Measurements from ENCODE around the gene VAV1. TPM values are rescaled to one million over a fixed set of nuclear protein-coding genes. Genes with fewer than 3 reads are reported as not detected.
"Not testable (repeated sequence)": the region's sequence is repeated elsewhere in the genome, so short reads cannot be mapped to it uniquely, and the experiment has no call there.

Gene VAV1
- total and polyA plus RNA-seq, 2 of the 8 experiments (the other 6 are each of a cell fraction or from before 2014, with no cell fraction given): 0.21 to 0.22 TPM

GRCh38 chr19:6745965-6746364 is 26.5 kb upstream of the VAV1 start (continued):
- TF ChIP-seq SAP30 (IDR thresholded peaks at IDR 0.05; ENCODE audit: insufficient read depth, insufficient replicate concordance, low read length): no peak
- no peak for TF ChIP-seq RFX5 (IDR thresholded peaks at IDR 0.05; ENCODE audit: borderline replicate concordance, low read depth, low read length)
- TF ChIP-seq BCL11A (IDR thresholded peaks at IDR 0.05; ENCODE audit: low read depth in 2 of 2, low read length in 2 of 2): no peak
- no peak for TF ChIP-seq BACH1 (IDR thresholded peaks at IDR 0.05; ENCODE audit: low read length)
- TF ChIP-seq SIN3A (conservative IDR thresholded peaks at IDR 0.05 in 1 of 2, IDR thresholded peaks at IDR 0.05 in 1 of 2; ENCODE audit: low read depth in 1 of 2, low read length in 2 of 2): no peak
- no peak for TF ChIP-seq CHD1 (IDR thresholded peaks at IDR 0.05; ENCODE audit: low read depth, low read length)

DNA sequence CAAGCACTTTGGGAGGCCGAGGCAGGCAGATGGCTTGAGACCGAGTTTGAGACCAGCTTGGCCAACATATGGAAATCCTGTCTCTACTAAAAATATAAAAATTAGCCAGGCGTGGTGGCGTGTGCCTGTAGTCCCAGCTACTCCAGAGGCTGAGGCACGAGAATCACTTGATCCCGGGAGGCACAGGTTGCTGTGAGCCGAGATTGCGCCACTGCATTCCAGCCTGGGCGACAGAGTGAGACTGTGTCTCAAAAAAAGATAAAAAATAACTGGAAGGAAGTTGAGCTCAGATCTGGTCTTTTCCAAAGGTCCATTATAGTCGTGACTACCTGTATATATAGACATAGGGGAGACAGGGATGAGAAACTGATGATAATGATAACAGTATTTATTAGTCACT is 24.0 kb upstream of the VAV1 start:
- not testable (repeated sequence) for H3K4ac ChIP-seq (replicated peaks; ENCODE audit: insufficient read length, low read depth, low read length); H3K9me3 ChIP-seq (ENCODE audit: insufficient read depth in 2 of 2, low read depth in 1 of 2, low read length in 1 of 2); H2BK120ac ChIP-seq (replicated peaks; ENCODE audit: low read depth, low read length); H2AFZ ChIP-seq (ENCODE audit: low read length); H3K79me1 ChIP-seq (ENCODE audit: low read depth, low read length); H3K79me2 ChIP-seq (ENCODE audit: control insufficient read depth in 1 of 2, insufficient read depth in 2 of 2, low read length in 2 of 2); H3K18ac ChIP-seq (ENCODE audit: extremely low read depth, low read length); H3K27me3 ChIP-seq (replicated peaks in 1 of 4; ENCODE audit: control insufficient read depth in 3 of 4, extremely low read depth in 1 of 4, insufficient read depth in 3 of 4, low read length in 3 of 4); H3K9ac ChIP-seq (replicated peaks in 1 of 4; ENCODE audit: extremely low read depth in 1 of 4, low read depth in 3 of 4, low read length in 3 of 4); H2BK15ac ChIP-seq (ENCODE audit: low read length); DNase-seq (ENCODE audit: low read depth in 1 of 2, low spot score in 2 of 2); H2AK5ac ChIP-seq (ENCODE audit: low read depth, low read length); H4K20me1 ChIP-seq (replicated peaks in 1 of 2; ENCODE audit: control insufficient read depth in 1 of 2, insufficient read depth in 2 of 2, low read length in 2 of 2); H3K4me3 ChIP-seq (ENCODE audit: extremely low read depth in 1 of 4, insufficient read depth in 2 of 4, low read depth in 3 of 4, low read length in 4 of 4); H3K23me2 ChIP-seq (ENCODE audit: low read depth, low read length); H4K5ac ChIP-seq (ENCODE audit: insufficient read length, low read depth, low read length); H2BK5ac ChIP-seq (ENCODE audit: low read depth, low read length); H4K91ac ChIP-seq (replicated peaks; ENCODE audit: insufficient read length, low read length); H3K14ac ChIP-seq (ENCODE audit: insufficient read length); H3K23ac ChIP-seq (ENCODE audit: insufficient read length); H3K56ac ChIP-seq (replicated peaks; ENCODE audit: insufficient read length, low read depth, low read length); FAIRE-seq; H3K4me2 ChIP-seq (ENCODE audit: insufficient read depth in 1 of 2, low read depth in 2 of 2, low read length in 2 of 2); H2BK12ac ChIP-seq (ENCODE audit: low read depth, low read length); H2BK20ac ChIP-seq (ENCODE audit: low read length); H3K27ac ChIP-seq (ENCODE audit: low read depth, low read length); H4K8ac ChIP-seq (ENCODE audit: extremely low read depth, insufficient read depth, low read length)
- H3K4me1 ChIP-seq (replicated peaks in 1 of 4; ENCODE audit: control insufficient read depth in 3 of 4, insufficient read depth in 4 of 4, low read length in 3 of 4): peaks cover 0 to 12% (median 9%) of the 10 kb centered on the region in 4 experiments; a peak in 6 of 7 replicates
- WGBS, 2 experiments (ENCODE audit: extremely low coverage in 1 of 2, insufficient coverage in 1 of 2, insufficient read length in 1 of 2, insufficient replicate concordance in 2 of 2, low coverage in 1 of 2, low lambda C conversion rate in 2 of 2, missing lambda C conversion rate in 1 of 2): 86% methylated on average over 10 of the region's 10 CpGs; no CpG with 5 or more reads in 1 of the 2 experiments
- ChIA-PET POLR2A (ENCODE audit: partially characterized antibody) (interaction anchor here (0.6 to 8.0 kb wide), 3 partner anchors 8 to 21 kb away, joined by 3 to 110 read pairs (median 3); partner anchors contain the start of genes GPR108 and TRIP10), CTCF (ENCODE audit: partially characterized antibody) (interaction anchor here (1.3 kb wide), 1 partner anchor 10 kb away, joined by 4 read pairs; no protein-coding TSS in a partner anchor)
- H3K36me3 ChIP-seq (ENCODE audit: control insufficient read depth in 2 of 4, insufficient read depth in 4 of 4, low read length in 3 of 4): peaks cover 31 to 83% (median 54%) of the 10 kb centered on the region in 4 experiments

All from H1 (cell line).